GM18870 (cell line): ENCODE measurements around the gene VPS37C.

Source experiments
- ATAC-seq: cut with Tn5 transposase; IDR thresholded peaks from one replicate; pipeline ENCODE4 v1.9.1; 2021; ENCODE audit warnings: moderate library complexity; ENCODE audit not compliant: unreplicated experiment

The VPS37C gene

DNA sequence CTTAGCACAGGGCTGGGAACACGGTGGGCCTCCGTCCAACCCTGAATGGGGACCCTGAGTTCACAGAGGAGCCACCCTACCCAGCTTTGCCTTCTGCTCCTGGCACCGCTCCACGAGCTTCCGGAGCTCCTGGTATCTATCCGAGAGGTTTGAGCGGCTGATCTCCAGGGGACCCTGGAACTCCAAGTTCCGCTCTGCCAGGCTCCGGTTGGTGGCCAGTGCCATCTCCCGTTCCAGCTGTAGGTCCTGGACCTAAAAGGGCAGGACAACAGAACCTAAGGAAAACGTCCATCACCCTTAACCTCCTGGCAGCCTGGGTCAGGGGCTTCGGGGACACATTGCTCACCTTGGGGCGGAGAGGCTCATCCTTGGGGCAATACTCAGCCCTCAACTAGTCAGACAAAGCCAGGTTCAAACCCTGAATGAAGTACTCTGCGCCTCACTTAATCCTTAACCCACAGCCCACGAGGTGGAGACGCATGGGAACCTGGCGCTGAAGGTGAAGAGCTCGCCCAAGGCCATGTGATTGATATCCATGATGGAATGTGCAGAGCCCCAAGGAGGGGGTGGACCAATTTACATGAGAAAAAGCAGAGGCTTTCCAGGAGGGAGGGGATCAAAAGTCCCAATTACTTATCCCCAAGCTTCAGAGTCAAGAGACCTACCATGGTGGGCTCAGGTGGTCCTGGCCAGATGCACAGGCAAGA is 27.1 kb downstream of the VPS37C start:
- ATAC-seq: no peak

DNA sequence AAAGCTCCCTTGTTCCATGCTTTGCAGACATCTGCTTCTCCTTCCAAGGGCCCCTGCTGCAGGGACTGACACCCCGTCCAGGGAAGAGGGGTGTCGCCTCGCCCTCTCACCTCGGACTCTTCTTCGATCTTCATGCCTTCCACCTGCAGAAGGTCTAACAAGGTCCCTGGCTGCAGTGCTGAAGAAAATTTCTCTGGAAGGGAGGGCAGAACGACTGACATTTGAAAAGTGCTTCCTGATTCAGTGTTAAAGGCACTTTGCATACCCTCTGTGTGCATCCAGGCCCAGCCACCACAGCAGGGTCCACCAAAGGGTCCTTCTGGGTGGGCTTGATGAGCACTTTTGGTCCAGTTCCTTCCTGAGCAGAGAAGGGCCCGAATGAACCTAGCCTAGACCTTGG is 28.1 kb downstream of the VPS37C start:
- no peak for ATAC-seq

- ATAC-seq: no peak
These were observed 28.6 kb downstream of the VPS37C start for GRCh38 chr11:61132646-61133045.

GRCh38 chr11:61131998-61132555 is 29.1 kb downstream of the VPS37C start:
- no peak for ATAC-seq

- ATAC-seq: no peak
These were observed 29.6 kb downstream of the VPS37C start for GRCh38 chr11:61131586-61131985.

DNA sequence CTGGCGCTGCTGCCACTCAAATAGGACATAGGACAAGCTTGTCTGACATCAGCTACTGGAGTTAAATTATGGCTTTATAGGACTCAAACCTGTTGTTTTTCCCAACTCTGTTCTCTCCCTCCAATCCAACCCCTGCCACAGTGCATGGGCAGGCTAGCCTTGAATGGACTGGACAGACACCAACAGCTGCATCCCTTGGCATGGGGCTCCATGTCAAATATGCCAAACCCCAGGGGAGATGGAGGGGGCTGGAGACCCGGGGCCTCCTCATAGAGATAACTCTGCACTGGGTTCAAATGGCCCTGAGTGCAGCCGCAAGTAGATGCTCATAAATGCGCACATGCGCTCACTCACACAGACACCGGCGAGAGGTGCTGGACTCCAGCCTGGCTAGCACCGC is 30.0 kb downstream of the VPS37C start:
- ATAC-seq: no peak

DNA sequence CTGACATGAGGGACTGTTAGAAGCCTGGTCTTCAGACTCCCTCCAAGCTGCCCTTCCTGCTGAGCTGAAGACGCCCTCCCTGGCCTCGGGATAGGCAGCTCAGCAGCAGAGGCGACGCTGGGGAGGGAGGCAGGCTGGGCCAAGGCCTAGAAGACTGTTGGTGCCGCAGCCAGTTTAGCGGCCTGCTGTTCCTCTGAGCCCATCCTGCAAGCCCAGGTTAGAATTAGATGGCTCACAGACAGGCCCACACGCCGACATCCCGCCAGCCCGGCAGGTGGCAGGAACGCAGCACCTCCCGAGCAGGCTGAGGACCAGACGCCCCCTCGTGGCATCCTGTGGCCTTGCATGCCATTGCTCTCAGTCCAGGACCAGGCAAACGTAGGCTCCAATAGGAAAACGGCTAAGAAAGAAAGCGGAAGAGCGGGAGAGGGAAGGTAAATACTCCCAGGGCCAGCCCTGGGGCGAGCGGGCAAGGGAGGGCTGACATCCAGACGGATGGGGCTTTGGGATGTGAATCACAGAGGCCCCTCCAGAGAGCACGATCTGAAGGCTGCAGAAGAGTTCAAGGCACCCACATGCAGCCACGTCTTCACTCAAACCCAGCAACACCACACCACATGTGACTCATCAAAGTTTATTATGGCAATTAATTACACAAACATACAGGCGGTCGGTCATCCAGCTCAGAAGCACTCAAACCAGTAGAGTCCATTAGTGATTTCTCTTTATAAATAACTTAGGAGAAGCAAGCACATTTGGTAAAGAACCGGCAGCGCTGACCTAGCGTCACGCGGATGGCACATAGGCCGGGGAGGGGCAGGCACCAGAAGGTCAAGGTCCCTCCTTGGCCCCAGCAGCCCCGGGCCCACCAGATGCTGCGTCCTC is 31.3 kb downstream of the VPS37C start:
- ATAC-seq: peak; percentile 72

GRCh38 chr11:61128947-61129638 is 32.1 kb downstream of the VPS37C start:
- ATAC-seq: no peak

DNA sequence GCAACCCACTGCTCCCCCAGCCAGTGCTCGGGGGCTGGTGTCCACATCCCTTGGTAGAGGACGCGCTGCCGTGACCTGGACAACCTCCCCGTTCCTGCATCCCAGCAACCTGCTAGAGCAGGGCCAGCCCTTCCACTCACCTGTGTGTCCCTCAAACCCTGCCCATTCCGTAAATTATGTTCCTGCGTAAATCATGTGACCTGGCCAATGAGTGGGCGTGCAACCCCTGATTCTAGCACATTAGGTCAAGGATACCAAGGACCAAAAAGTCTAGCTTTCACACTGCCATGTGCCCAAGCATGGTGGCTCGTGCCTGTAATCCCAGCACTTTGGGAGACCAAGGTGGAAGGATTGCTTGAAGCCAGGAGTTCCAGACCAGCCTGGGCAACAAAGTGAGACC is 33.2 kb downstream of the VPS37C start:
- no peak for ATAC-seq

DNA sequence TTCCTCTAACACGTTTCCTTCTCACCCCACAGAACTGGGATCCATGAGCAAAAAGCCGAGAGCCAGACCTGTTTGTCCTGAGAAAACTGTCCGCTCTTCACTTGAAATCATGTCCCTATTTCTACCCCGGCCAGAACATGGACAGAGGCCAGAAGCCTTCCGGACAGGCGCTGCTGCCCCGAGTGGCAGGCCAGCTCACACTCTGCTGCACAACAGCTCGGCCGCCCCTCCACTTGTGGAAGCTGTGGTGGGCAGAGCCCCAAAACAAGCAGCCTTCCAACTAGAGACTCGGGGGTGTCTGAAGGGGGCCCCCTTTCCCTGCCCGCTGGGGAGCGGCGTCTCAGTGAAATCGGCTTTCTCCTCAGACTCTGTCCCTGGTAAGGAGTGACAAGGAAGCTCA is 35.0 kb downstream of the VPS37C start:
- no peak for ATAC-seq

- ATAC-seq: no peak
These were observed 35.9 kb downstream of the VPS37C start for GRCh38 chr11:61125310-61125684.

GRCh38 chr11:61124574-61125309 is 36.5 kb downstream of the VPS37C start:
- ATAC-seq: no peak

GRCh38 chr11:61123775-61124571 is 37.3 kb downstream of the VPS37C start:
- ATAC-seq: no peak

GRCh38 chr11:61122761-61123160 is 38.5 kb downstream of the VPS37C start:
- ATAC-seq: no peak

- ATAC-seq: no peak
These were observed 39.3 kb downstream of the VPS37C start for GRCh38 chr11:61121917-61122316.

DNA sequence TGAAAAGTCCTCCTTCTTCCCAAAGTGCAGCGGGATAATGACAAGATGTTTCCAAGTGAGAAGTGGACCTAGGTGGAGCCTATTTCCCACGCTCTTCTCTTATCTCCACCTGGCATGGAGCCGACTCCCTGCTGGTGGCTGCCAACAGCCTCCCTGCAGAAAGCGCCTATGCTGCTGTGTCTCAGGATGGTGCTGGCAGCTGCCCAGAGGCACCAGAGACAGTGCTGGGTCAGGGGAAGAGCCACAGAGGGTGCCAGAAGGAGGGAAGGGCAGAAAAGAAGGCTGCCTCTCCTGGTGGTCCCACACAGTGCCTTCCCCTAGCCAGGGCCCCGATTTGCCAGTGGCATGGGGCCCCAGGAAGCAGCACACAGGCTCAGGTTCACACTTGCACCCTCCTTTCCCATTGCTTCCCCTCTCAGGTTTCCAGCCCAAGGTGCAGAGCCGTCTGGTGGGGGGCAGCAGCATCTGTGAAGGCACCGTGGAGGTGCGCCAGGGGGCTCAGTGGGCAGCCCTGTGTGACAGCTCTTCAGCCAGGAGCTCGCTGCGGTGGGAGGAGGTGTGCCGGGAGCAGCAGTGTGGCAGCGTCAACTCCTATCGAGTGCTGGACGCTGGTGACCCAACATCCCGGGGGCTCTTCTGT is 39.9 kb downstream of the VPS37C start:
- no peak for ATAC-seq

DNA sequence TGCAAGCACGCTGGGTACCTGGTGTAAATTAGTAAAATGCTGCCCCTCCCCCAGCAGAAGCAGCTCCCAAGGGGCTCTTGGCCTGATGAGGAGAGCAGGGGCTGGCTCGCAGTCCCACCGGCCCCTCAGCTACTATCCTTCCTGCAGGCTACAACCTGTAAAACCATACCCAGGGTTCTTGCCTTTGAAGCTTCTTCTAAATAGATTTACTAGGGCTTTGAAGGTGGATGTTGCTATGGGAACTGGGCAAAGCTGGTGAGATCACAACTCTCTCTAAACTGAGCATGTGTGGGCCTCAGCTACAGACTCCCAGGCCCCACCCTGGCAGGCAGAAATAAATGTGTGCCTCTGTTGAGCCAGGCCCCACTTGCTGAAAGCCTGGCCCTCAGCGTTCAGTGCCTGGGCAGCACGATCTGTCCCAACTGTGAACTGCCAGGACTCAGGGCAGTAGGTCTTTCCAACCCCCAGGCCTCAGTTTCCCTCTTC is 40.5 kb downstream of the VPS37C start:
- no peak for ATAC-seq

DNA sequence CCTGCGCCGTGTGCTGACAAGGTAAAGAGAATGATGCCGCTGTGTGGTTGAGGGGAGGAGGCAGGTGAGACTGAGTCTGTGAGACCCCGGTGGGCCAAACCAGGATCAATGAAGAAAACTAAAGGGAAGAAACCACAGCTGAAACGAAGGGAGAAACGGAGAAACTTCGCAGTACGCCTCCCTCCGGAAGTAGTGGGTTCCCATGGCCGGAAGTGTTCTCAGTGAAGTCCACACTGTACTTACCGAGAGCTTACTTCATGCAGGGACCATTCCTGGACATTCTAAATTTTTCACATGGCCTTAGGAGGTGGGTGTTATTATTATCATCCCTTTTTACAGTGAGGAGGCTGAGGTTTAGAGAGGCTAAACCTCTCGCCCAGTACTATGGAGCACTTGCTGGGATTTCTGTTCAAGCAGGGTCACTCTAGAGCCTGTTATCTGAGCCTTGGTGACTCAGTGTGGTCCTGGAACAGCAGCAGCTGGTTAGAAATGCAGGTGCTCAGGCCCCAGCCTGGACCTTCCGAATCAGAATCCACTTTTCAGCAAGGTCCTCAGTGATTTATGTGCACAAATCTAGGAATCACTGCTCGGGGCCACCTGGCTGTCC is 41.0 kb downstream of the VPS37C start:
- ATAC-seq: no peak

DNA sequence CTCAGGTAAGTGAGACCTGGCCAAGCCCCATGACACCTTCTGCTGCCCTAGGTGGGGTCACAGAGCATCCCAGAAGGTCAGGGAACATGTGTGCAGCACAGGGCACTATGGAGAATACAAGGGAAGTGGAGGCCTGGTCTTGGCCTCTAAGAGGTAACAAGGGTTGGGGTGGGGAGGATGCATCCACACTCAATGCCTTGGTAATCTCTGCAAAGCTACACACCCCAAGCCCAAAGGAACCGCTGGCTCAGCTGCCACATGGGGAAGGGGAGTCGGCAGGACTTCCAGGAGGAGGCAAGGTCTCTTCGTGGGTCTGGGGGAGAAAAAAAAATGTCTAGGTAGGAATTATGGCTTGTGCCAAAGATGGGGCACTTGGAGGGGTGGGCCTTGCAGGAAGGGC is 41.7 kb downstream of the VPS37C start:
- no peak for ATAC-seq
